ACC112 (cell line): ENCODE measurements around the gene DEDD2.

Experiments
- H2AFZ ChIP-seq: fragments of 200-600 bp; sonication (generic); one replicate; pipeline ENCODE4 v1.6.0; 2017; ENCODE audit warnings: antibody characterized with exemption, low read length; ENCODE audit not compliant: unreplicated experiment
- H3K27ac ChIP-seq: fragments of 200-600 bp; sonication (generic); 2 replicates; pipeline ENCODE4 v1.5.1; 2014; ENCODE audit warnings: low read depth, mild to moderate bottlenecking, antibody characterized with exemption, low read length, moderate library complexity
- H3K27me3 ChIP-seq: fragments of 200-600 bp; sonication (generic); 2 replicates; pipeline ENCODE4 v1.6.1; 2014; ENCODE audit warnings: mild to moderate bottlenecking, antibody characterized with exemption, low read length, moderate library complexity, mixed read lengths; ENCODE audit not compliant: insufficient read depth
- H3K36me3 ChIP-seq: fragments of 200-600 bp; sonication (generic); 2 replicates; pipeline ENCODE4 v1.6.1; 2016; ENCODE audit warnings: mild to moderate bottlenecking, antibody characterized with exemption, low read length, moderate library complexity, mixed read lengths; ENCODE audit not compliant: insufficient read depth
- H3K4me1 ChIP-seq: fragments of 200-600 bp; sonication (generic); one replicate; pipeline ENCODE4 v1.6.1; 2016; ENCODE audit warnings: low read length, mixed read lengths; ENCODE audit not compliant: insufficient read depth, unreplicated experiment, control insufficient read depth
- H3K4me3 ChIP-seq: fragments of 200-600 bp; sonication (generic); 2 replicates; pipeline ENCODE4 v1.5.1; 2014; ENCODE audit warnings: mild to moderate bottlenecking, low read depth, low read length
- H3K79me2 ChIP-seq: fragments of 200-600 bp; sonication (generic); one replicate; pipeline ENCODE4 v1.6.0; 2016; ENCODE audit warnings: low read length; ENCODE audit not compliant: control insufficient read depth, unreplicated experiment, insufficient read depth

DEDD2 gene

DNA sequence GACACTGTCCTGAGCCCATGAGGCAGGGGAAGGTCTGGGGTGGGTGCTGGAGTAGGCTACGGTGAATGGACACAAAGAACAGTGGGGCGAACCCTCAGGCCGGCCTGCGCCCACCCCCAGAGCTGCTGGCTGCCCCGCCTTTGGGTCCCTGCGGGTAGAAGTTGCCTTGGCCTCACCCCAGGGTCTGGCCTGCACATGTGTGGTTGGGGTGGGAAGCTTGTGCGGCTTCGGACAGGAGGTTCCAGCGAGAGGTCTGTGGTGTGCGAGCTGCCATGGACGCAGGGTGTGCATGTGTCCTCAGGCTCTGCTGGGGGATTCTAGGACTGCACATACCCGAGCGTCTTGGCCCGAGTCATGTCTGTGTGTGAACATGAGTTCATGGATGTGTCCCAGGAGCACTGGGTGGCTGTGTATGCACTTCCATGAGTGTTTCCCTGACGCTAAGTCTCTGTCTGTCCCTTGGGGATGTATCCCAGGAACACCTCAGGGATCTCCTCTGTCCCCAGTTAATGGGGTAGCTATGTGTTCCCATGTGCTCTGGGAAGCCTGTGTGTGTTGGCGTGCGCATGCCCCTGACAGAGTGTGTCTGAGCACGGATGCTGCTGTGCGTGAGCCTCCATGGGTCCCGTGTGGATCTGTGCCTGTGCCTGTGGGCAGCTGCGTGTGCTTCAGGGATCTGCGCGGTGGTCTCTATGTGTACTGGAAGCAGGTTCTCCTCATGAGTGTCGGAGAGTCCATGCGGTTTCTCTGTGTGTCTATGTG lies 64.4 kb downstream of the DEDD2 start:
- no peaks in the 10 kb centered on the region for H3K36me3 ChIP-seq
- H2AFZ ChIP-seq: no peak overlapping the region
- H3K27me3 ChIP-seq: peaks cover 85% of the 10 kb centered on the region
- no peaks in the 10 kb centered on the region for H3K79me2 ChIP-seq
- H3K27ac ChIP-seq: no peak overlapping the region
- H3K4me3 ChIP-seq: no peak overlapping the region
- H3K4me1 ChIP-seq: no peaks in the 10 kb centered on the region

DNA sequence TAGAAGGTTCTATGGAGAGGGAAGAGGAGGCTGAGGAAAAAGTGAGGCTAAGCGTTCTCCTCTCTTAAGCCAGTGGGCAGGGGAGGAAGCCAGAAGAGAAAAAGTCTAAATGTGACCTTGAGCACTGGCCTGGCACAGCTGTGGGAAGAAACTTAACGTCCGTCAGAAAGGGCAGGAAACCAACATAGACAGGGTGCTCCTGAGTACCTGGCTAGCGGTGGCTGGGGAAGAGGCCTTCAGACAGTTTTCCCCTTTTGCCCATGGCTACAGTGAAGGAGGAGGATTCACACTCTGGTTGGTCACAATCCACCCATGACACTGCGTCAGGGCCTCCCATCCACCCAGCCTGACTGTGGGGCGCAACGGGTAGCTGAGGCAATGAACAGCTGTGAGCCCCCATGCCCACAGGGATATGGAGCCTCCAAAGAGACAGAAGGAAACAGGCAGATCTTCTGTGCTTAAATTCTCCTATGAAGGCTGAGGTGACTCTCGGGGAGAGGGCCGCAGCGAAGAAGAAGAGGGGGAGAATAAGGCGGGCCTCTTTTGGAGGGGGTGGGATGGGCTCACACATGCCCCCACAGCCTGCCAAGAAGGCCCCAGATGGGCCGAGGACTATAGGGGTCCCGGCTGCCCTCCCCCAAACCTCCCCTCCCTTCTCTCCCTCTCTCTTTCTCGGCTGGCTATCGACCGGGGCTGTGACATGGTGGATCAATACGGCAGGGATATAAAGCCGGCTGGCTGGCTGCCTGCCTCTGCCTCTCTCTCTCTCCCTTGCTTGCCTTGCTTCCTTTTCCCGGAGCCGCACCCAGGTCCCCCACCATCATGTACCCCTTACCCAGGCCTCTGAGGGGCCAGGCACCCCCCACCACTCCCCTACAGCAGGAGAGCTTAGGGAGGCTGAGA lies 65.4 kb downstream of the DEDD2 start:
- Histone ChIP-seq H3K79me2 (no peaks in the 10 kb centered on the region), H3K27me3 (peaks cover 85% of the 10 kb centered on the region), H3K4me3 (no peak overlapping the region), H3K4me1 (no peaks in the 10 kb centered on the region), H3K36me3 (no peaks in the 10 kb centered on the region), H3K27ac (no peak overlapping the region), H2AFZ (no peak overlapping the region)

DNA sequence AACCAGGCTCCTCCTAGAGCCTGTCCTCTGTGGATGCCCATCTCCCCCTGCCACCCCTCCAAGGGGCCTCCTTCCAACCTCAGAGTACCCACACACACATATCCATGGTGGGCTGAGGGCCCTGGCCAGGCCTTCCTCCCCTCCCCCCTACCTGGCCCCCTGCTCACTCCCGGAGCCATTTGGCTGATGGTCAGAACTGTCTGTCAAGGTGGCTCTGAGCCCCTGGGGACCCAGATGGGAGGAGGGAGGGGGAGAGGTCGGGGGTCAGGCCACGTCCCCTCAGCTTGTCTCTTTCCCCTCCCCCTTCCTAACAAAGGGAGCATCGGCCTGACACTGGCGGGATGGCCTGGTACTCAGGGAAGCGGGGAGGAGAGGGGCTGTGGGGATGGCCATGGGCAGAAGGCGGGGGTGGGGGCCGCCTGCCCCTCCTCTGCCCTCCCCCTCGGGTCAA lies 66.5 kb downstream of the DEDD2 start:
- no peaks in the 10 kb centered on the region for H3K79me2 ChIP-seq
- no peaks in the 10 kb centered on the region for H3K36me3 ChIP-seq
- no peak overlapping the region for H3K27ac ChIP-seq
- H3K27me3 ChIP-seq: peaks cover 89% of the 10 kb centered on the region
- H3K4me3 ChIP-seq: no peak overlapping the region
- no peak overlapping the region for H2AFZ ChIP-seq
- no peaks in the 10 kb centered on the region for H3K4me1 ChIP-seq

DNA sequence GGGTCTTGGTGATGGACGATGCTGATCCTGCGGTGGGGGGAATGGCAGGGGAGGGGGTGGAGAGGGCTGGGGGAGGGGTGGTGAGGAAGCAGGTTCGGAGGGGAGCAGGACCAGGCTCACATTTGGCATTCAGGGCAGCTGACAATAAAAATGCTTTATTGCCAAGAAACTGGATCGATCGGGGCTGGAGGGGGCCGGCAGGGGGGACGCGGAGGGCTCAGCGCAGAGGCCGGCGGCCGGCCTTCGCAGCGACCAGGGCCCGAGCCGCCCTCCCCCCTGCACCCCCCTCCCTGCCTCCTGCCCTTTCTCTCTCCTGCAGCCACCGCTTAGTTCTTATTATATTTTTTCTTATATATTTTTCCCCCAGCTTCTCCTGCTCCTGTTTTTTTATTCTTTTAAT lies 67.1 kb downstream of the DEDD2 start:
- Histone ChIP-seq H3K4me1 (no peaks in the 10 kb centered on the region), H3K79me2 (no peaks in the 10 kb centered on the region), H3K4me3 (no peak overlapping the region), H3K36me3 (no peaks in the 10 kb centered on the region), H3K27me3 (peaks cover 84% of the 10 kb centered on the region), H3K27ac (no peak overlapping the region), H2AFZ (no peak overlapping the region)

DNA sequence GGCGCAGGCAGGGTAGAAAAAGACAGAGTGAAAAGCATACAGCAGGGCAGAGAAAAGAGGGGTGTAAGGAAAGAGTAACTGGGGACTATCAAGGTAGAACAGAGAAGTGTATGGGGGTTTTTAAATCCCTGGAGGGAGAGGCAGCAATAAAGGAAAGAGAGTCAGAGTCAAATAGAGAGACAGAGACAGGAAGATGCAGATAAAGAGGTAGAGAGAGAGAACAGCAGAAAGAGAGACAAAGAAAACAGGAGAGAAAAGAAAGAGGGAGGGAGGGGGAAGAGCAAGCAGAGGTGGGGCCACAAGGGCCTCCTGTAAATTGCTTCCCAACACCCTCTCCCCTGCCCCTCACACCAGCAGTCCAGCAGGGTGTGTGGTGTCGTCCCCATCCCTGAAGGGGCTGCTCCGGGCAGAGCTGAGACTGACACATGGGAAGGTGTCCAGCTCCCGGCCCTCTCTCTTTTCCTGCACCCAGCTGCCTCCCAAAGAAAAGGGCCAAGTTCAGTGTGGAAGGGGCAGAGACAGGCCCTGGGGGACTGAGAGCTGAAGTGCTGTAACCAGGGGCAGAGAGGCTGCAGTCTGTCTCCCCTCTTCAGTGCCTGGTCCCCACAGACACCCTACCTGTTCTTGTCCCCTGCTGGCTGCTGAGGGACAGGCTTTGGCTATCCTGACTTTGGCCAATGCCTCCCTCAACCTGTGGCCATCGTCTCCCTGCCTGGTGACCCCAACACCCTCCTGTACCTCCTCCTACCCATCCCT lies 67.9 kb downstream of the DEDD2 start:
- no peak overlapping the region for H2AFZ ChIP-seq

More for the DNA sequence above, 67.9 kb downstream of the DEDD2 start:
- no peak overlapping the region for H3K4me3 ChIP-seq
- no peaks in the 10 kb centered on the region for H3K79me2 ChIP-seq
- H3K36me3 ChIP-seq: no peaks in the 10 kb centered on the region
- no peaks in the 10 kb centered on the region for H3K4me1 ChIP-seq
- no peak overlapping the region for H3K27ac ChIP-seq
- H3K27me3 ChIP-seq: peaks cover 80% of the 10 kb centered on the region
